SK-N-SH (cell line): ENCODE measurements around the gene TMOD2.

ENCODE experiments used
- CTCF ChIP-seq: fragments of 200-600 bp; sonication (generic); IDR thresholded peaks from 2 replicates; pipeline ENCODE4 v1.6.1; 2017; ENCODE audit warnings: antibody characterized with exemption, mild to moderate bottlenecking, moderate library complexity
- ELF1 ChIP-seq: IDR thresholded peaks from 2 replicates; pipeline ENCODE4 v1.4.0; 2012
- GATA2 ChIP-seq: sonication (generic); formaldehyde crosslinking; IDR thresholded peaks from 2 replicates; pipeline ENCODE4 v1.5.0; 2020; ENCODE audit warnings: mild to moderate bottlenecking, missing genetic modification reagents
- REST ChIP-seq: IDR thresholded peaks from 2 replicates; pipeline ENCODE4 v1.6.1; 2012; ENCODE audit warnings: mild to moderate bottlenecking, low read depth, low read length, moderate library complexity
- SIN3A ChIP-seq: IDR thresholded peaks from 2 replicates; pipeline ENCODE4 v1.6.1; 2012; ENCODE audit warnings: low read depth, mild to moderate bottlenecking, low read length, moderate library complexity, borderline replicate concordance

- TF ChIP-seq SIN3A (no peak), REST (no peak), CTCF (no peak), ELF1 (no peak), GATA2 (CRISPR knock-in tag) (no peak)
Observed at GRCh38 chr15:51798281-51798680, 46.9 kb downstream of the TMOD2 start.
